MG63 (cell line): ENCODE results near the gene LYPLA2. TPM values are rescaled to one million over a fixed set of nuclear protein-coding genes. Genes with fewer than 3 reads are reported as not detected.
A peak's percentile ranks its signal among the peaks of the same experiment; 100 is the strongest.

ENCODE experiments used
- DNase-seq: peaks from one replicate; pipeline ENCODE4 v3.0.0-alpha.2; 2020
- H3K27me3 ChIP-seq: fragments of 250-450 bp; sonication (Bioruptor Pico); 2 replicates; pipeline ENCODE4 v1.5.1; 2020; ENCODE audit warnings: mild to moderate bottlenecking, moderate library complexity
- H3K36me3 ChIP-seq: fragments of 250-450 bp; sonication (Bioruptor Pico); 2 replicates; pipeline ENCODE4 v1.5.1; 2020; ENCODE audit warnings: mild to moderate bottlenecking, moderate library complexity
- H3K4me3 ChIP-seq: fragments of 250-450 bp; sonication (Bioruptor Pico); 2 replicates; pipeline ENCODE4 v1.5.1; 2020; ENCODE audit warnings: mild to moderate bottlenecking, moderate library complexity
- H3K9me3 ChIP-seq: fragments of 250-450 bp; sonication (Bioruptor Pico); 2 replicates; pipeline ENCODE4 v1.5.1; 2020; ENCODE audit warnings: mild to moderate bottlenecking, moderate library complexity
- total RNA-seq: library from RNA; depleted of rRNA; stranded (reverse); fragments of >200 nt; shearing (Covaris generic); gene quantifications from 2 replicates; pipeline ENCODE4 v1.2.3, GENCODE V29; 2014; ENCODE audit warnings: low replicate concordance; rRNA removed

LYPLA2 gene
- total RNA-seq, result 38.5 and 68.6 TPM in 2 replicates

DNA sequence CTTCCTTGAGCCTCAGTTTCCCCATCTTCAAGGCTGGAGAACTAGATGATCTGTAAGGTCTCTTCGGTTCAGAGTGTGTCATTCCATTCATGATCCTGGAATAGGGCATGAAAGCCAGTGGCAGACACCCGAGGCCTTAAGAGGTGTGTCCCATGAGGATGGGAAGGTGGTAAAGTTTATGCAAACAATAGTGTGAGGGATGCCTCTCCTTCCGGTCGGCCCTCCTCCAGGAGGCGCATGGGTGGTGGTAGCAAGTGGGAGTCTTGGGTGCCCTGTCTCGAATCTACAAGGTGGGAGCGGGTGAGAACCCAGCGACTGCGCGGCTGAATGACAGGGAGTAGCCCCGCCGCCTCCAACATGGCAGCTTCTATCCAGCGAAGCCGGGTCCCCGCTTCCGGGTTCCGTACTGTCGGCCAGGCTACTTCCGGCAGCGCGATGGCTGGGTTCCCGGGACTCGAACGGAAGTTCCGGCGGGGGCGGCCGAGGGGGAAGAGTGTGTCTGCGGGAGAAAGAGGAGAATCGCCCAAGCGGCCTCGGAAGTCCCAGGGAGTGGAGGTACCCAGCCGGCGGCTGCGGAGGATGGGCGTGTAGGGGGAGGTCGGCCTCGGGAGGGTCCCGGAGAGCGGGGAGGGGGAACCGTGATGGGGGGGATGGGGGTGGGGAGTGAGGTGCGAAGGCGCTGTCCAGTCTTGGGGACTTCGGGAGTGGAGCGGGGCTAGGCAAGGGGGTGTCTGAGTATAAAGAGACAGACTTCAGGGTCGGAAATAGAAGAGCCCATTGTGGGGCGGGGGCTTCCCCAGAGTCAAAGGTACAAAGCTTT, at the start of gene LYPLA2:
Gene LYPLA2 (plus strand): TSS at position 450 of the 820 bp plus-strand sequence. CDS start 1,538 bp downstream, outside the sequence.
- Histone ChIP-seq H3K27me3 (no peaks in the 10 kb centered on the region), H3K36me3 (peaks cover 42% of the 10 kb centered on the region), H3K9me3 (no peaks in the 10 kb centered on the region), H3K4me3 (peak within 1 kb of the TSS; percentile 87)
- peak; percentile 93 for DNase-seq

DNA sequence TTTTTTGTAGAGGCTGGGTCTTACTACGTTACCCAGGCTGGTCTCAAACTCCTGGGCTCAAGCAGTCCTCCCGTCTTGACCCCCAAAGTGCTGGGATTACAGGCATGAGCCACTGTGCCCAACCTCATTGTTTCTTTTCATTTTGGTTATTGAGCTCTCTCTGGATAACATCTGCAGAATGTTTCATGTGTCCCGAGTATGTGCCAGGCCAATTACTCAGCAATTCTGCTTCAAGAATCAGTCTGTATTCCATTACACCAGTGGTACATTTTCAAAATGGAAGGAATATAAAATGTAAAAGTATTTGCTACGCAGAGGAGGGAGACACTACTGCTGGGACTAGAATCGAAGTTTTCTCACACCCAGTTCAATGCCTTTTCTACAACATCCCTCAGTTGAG, 49.3 kb upstream of the LYPLA2 start:
- Histone ChIP-seq H3K4me3 (no peak overlapping the region), H3K9me3 (no peaks in the 10 kb centered on the region), H3K27me3 (no peaks in the 10 kb centered on the region), H3K36me3 (peaks cover 20% of the 10 kb centered on the region)
- no peak for DNase-seq

DNA sequence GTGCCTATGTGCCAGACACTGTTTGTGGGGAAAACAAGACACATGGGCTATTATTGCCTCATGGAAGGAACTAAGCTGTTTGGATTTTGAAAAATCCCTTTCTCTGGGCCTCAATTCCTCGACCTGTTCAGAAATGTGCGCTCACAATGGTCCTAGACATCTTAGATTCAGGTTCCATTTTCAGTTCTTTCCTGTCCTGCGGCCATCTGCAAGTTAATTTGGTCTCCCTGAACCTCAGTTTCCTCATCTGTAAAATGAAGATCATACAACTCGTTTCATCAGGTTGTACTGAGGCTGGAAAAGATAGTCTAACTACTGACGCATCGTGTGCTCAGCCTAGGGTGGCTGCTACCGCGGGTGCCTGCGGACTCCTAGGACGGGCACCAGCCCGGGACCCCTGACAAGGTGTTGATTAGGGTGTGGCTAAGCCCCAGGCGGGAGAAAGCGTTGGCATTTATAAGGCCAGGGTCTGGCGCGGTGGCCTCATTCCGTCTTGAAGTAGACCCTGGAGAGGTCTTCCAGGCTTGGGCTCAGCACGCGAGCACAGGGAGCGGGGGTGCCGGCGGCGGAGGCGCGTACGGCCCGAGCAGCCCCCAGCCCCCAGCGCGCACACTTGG, 48.2 kb upstream of the LYPLA2 start:
- peaks cover 30% of the 10 kb centered on the region for H3K36me3 ChIP-seq
- DNase-seq, result no peak
- H3K4me3 ChIP-seq, result peak overlapping the region; percentile 90
- H3K9me3 ChIP-seq, result no peaks in the 10 kb centered on the region
- no peaks in the 10 kb centered on the region for H3K27me3 ChIP-seq

DNA sequence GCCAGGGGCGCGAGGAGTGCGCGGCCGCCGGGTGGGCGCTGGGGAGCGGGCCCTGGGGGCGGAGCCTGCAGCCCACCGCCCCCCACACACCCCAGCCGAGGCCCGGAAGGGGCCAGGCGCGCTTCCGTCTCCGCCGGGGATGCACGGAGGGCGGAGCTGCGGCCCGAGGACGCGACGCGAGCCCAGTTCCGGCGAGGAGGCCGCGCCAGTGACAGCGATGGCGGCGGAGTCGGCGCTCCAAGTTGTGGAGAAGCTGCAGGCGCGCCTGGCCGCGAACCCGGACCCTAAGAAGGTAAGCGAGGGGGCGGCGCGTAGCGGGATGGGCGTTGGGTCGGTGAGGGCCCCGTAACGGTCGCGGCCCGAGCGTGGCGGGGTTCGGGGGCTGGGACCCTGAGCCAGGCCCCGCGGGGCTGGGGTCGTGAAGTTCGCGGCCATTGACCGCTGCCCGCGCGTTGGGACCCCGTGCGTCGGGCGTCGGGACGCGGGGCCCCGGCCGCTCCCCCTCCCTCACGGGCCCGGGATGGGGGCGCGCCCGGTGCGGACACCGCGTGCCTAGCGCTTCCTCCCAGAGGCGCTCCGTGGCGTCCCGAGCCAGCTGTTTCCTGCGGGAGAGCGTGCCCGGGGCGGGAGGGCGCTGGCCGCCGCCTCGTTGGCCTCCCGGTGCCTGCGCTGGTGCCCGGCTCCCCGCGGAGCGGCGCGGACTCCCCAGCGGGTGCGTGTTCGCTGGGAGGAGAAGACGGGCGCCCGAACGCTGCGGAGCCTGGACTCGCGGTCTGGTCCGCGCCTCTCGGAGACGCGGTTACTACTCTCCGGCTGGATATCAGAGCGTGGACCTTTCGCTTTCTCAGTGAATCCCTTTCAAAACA, 47.4 kb upstream of the LYPLA2 start, which contains the start of gene ELOA:
Gene ELOA (plus strand): TSS at position 185 of the 866 bp plus-strand sequence. CDS start 33 bp downstream, at position 218.
- H3K36me3 ChIP-seq, result peaks cover 38% of the 10 kb centered on the region
- peak; percentile 74 for DNase-seq
- peak within 1 kb of the TSS; percentile 90 for H3K4me3 ChIP-seq
- H3K9me3 ChIP-seq, result no peaks in the 10 kb centered on the region
- no peaks in the 10 kb centered on the region for H3K27me3 ChIP-seq

DNA sequence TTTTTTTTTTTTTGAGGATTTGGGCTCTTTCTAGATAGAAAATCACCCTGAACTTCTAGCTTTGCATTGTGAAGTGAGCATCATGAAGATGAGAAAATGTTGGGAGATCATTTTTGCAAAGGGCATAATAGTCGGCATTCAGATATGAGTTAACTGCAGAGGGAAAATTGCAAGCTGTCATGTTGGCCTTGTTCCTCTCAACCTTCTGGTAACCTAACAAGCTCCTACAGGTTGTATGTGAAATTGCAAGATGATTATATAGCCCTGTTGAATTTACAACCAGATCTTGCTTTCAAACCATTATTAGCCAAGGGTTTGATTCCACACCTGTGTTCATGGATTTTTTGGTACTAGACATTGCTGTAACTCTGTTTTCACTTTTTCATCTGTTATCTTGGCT, 45.4 kb upstream of the LYPLA2 start:
- Histone ChIP-seq H3K4me3 (no peak overlapping the region), H3K9me3 (no peaks in the 10 kb centered on the region), H3K36me3 (peaks cover 54% of the 10 kb centered on the region), H3K27me3 (no peaks in the 10 kb centered on the region)
- DNase-seq, result no peak

DNA sequence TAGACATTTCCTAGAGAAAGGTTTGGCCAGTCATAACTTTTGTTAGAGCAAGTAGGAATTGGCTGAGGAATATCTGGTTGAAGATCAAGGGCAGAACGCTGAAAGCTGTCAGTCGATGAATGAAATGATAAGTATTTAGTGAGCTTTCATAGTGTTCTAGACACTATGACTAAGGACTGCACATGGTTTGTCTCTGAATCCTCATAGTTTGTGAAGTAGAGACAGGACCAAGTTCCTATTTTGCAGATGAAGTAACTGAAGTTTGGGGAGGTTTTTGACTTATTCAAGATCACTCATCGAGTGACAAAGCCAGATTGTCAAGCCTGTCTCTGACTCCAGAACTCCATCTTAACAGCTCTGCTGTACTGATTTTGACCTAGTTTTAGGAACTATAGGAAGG, 42.9 kb upstream of the LYPLA2 start:
- H3K9me3 ChIP-seq, result no peaks in the 10 kb centered on the region
- no peak for DNase-seq
- peaks cover 72% of the 10 kb centered on the region for H3K36me3 ChIP-seq
- H3K27me3 ChIP-seq, result no peaks in the 10 kb centered on the region
- H3K4me3 ChIP-seq, result no peak overlapping the region

DNA sequence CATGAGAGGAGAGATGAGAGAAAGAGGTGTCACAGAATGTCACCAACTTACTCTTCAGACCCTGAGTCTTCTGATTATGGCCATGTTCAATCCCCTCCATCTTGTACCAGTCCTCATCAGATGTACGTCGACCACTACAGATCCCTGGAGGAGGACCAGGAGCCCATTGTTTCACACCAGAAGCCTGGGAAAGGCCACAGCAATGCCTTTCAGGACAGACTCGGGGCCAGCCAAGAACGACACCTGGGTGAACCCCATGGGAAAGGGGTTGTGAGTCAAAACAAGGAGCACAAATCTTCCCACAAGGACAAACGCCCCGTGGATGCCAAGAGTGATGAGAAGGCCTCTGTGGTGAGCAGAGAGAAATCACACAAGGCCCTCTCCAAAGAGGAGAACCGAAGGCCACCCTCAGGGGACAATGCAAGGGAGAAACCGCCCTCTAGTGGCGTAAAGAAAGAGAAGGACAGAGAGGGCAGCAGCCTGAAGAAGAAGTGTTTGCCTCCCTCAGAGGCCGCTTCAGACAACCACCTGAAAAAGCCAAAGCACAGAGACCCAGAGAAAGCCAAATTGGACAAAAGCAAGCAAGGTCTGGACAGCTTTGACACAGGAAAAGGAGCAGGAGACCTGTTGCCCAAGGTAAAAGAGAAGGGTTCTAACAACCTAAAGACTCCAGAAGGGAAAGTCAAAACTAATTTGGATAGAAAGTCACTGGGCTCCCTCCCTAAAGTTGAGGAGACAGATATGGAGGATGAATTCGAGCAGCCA, 39.7 kb upstream of the LYPLA2 start:
- peak; percentile 30 for DNase-seq
- no peaks in the 10 kb centered on the region for H3K27me3 ChIP-seq
- H3K4me3 ChIP-seq, result no peak overlapping the region
- peaks cover 92% of the 10 kb centered on the region for H3K36me3 ChIP-seq
- H3K9me3 ChIP-seq, result no peaks in the 10 kb centered on the region

DNA sequence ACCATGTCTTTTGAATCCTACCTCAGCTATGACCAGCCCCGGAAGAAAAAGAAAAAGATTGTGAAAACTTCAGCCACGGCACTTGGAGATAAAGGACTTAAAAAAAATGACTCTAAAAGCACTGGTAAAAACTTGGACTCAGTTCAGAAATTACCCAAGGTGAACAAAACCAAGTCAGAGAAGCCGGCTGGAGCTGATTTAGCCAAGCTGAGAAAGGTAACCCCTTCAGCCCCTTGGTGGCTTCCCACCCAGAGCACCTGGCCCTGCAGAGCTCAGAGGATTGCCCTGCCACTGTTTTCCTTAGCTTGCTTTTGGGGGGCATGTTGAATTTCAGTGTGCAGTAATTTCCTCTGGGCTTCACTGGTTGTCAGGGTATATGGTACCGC, 39.1 kb upstream of the LYPLA2 start:
- Histone ChIP-seq H3K27me3 (no peaks in the 10 kb centered on the region), H3K9me3 (no peaks in the 10 kb centered on the region), H3K36me3 (peaks cover 97% of the 10 kb centered on the region), H3K4me3 (no peak overlapping the region)
- DNase-seq, result no peak

DNA sequence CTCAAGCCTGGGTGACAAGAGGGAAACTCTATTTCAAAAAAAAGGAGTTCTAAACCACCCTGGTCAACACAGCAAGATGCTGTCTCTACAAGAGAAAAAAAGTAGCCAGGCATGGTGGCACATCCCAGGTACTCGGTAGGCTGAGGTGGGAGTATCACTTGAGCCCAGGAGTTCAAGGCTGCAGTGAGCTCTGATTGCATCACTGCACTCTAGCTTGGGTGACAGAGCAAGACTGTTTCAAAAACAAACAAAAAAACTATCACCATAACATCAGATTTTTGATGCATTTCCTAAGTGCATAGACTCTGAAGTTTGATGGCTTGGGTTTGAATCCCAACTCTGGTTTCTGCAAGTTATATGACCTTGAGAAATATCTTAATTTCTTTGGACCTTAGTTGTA, 38.0 kb upstream of the LYPLA2 start:
- no peaks in the 10 kb centered on the region for H3K27me3 ChIP-seq
- no peaks in the 10 kb centered on the region for H3K9me3 ChIP-seq
- DNase-seq, result no peak
- H3K4me3 ChIP-seq, result no peak overlapping the region
- H3K36me3 ChIP-seq, result peaks cover 97% of the 10 kb centered on the region

DNA sequence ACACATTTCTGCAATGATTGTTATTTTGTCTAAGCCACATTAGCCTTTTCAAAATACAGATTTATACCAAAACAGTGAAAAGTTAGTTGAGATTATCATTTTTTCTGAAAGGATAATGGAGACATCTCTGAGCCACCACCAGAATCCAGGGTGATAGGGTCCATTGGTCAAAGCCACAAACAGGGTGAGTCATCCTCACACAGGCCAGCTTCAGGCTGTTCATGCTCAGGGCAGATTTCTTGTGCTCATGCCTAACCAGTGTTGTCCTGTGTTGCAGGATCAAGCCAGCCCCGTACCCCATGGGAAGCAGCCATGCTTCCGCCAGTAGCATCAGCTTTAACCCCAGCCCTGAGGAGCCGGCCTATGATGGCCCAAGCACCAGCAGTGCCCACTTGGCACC, 34.3 kb upstream of the LYPLA2 start:
- H3K36me3 ChIP-seq, result peaks cover 95% of the 10 kb centered on the region
- peak; percentile 57 for DNase-seq
- H3K27me3 ChIP-seq, result no peaks in the 10 kb centered on the region
- no peaks in the 10 kb centered on the region for H3K9me3 ChIP-seq
- no peak overlapping the region for H3K4me3 ChIP-seq

- no peaks in the 10 kb centered on the region for H3K9me3 ChIP-seq
- no peak overlapping the region for H3K4me3 ChIP-seq
- no peaks in the 10 kb centered on the region for H3K27me3 ChIP-seq
- H3K36me3 ChIP-seq, result peaks cover 90% of the 10 kb centered on the region
- no peak for DNase-seq
Observed at GRCh38 chr1:23757812-23758211, 33.1 kb upstream of the LYPLA2 start.

DNA sequence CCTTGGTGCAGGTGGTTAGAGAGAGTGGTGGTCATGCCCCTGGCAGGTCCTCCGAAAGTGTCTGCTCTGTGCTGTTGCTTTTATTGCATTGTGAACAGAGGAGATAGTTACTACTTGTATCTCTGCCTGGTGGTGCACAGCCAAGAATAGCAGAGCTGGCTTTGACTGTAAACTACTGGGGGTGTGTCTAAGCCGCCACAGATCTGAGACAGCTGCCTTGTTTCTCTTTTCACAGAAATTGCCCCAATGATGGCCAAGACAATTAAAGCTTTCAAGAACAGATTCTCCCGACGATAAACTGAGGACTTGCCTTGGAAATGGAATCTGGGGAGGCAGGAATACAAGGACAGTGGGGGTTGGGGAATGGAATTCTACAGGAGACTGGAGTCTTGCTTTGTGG, 31.7 kb upstream of the LYPLA2 start:
- Histone ChIP-seq H3K27me3 (no peaks in the 10 kb centered on the region), H3K4me3 (no peak overlapping the region), H3K36me3 (peaks cover 81% of the 10 kb centered on the region), H3K9me3 (no peaks in the 10 kb centered on the region)
- DNase-seq, result no peak

GRCh38 chr1:23763041-23763577, 27.8 kb upstream of the LYPLA2 start:
- no peak for DNase-seq
- H3K9me3 ChIP-seq, result no peaks in the 10 kb centered on the region
- H3K4me3 ChIP-seq, result no peak overlapping the region
- peaks cover 62% of the 10 kb centered on the region for H3K36me3 ChIP-seq
- H3K27me3 ChIP-seq, result no peaks in the 10 kb centered on the region

DNA sequence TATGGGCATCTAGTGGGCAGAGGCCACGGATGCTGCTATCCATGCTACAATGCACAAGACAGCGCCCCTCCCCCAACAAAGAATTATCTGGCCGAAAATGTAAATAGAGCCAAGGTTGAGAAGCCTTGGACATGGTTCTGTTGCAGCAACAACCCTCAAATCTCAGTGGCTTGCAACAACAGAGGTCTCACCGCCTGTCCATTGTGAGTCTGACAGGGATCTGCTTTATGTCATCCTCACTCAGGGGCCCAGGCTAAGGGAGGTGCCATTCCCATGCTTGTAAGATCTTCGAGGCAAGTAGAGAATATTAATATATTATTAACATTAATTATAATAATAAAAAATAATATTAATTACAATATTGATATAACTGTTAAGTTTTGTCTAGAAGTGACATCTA, 22.2 kb upstream of the LYPLA2 start:
- H3K36me3 ChIP-seq, result peaks cover 22% of the 10 kb centered on the region
- H3K4me3 ChIP-seq, result no peak overlapping the region
- H3K27me3 ChIP-seq, result no peaks in the 10 kb centered on the region
- no peaks in the 10 kb centered on the region for H3K9me3 ChIP-seq
- no peak for DNase-seq

DNA sequence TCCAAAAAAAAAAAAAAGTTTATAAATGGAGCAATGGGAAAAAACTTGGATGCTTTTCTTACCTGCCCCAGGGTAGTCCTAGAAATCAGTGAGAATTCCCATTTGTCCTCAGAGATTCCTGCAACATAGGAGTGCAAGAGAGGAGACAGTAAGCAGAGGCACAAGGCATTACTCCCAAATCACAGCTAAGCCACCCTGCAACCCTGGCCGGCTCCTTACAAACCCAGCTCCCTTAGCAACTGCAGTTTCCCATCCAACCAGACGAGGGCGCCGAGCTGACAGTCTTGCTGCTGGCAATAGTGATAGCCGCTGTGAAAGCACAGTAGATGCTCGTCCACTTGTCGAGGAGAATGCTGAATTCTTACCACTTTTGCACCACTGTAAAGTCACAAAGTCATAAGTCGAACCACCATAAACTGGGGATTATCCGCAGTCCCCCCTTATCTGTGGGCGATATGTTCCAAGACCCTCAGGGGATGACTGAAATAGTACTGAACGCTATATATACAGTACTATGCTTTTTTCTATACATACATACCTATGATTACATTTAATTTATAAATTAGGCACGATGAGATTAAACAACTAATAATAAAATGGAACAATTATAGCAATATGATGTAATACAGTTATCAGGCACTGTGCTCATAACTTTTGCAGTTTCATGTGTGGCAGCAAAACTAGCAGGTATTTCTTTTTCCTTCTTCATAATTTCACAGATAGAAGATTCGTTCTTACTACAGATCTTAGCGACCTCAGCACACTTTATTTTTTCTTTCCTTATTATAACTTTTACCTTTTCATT, 18.7 kb upstream of the LYPLA2 start:
- Histone ChIP-seq H3K4me3 (no peak overlapping the region), H3K9me3 (no peaks in the 10 kb centered on the region), H3K27me3 (no peaks in the 10 kb centered on the region), H3K36me3 (0 out of 2 replicates have a peak, but pooled peaks cover 11% of the 10 kb centered on the region)
- peak; percentile 72 for DNase-seq
